HepG2 (cell line): Measurements from ENCODE around the gene HYDIN. TPM values are rescaled to one million over a fixed set of nuclear protein-coding genes. Genes with fewer than 3 reads are reported as not detected.

Source experiments
- BCL6 ChIP-seq: IDR thresholded peaks from 2 replicates; pipeline ENCODE4 v1.6.1; 2016; ENCODE audit warnings: missing genetic modification reagents, missing compliant biosample characterization
- DPF2 ChIP-seq: sonication (generic); formaldehyde crosslinking; IDR thresholded peaks from 2 replicates; pipeline ENCODE4 v1.4.0; 2020; ENCODE audit warnings: mild to moderate bottlenecking, low read depth, missing genetic modification reagents, borderline replicate concordance
- GMEB1 ChIP-seq: sonication (generic); formaldehyde crosslinking; IDR thresholded peaks from 2 replicates; pipeline ENCODE4 v1.5.1; 2020; ENCODE audit warnings: missing genetic modification reagents, mild to moderate bottlenecking, borderline replicate concordance
- HDAC1 ChIP-seq: sonication (generic); formaldehyde crosslinking; IDR thresholded peaks from 2 replicates; pipeline ENCODE4 v1.5.1; 2020; ENCODE audit warnings: mild to moderate bottlenecking, missing genetic modification reagents
- HMGXB4 ChIP-seq, 2 experiments: sonication (generic) in 1 of 2; formaldehyde crosslinking in 1 of 2; IDR thresholded peaks; 2 replicates each; pipeline versions ENCODE4 v1.4.0 to v1.6.1; 2018 to 2020; ENCODE audit warnings: missing genetic modification reagents in 2 of 2, borderline replicate concordance in 1 of 2, low read depth in 1 of 2, mild to moderate bottlenecking in 1 of 2, missing biosample characterization in 1 of 2
- HOXA3 ChIP-seq: sonication (generic); formaldehyde crosslinking; IDR thresholded peaks from 2 replicates; pipeline ENCODE4 v1.5.0; 2020; ENCODE audit warnings: missing genetic modification reagents
- MED1 ChIP-seq: sonication (generic); formaldehyde crosslinking; IDR thresholded peaks from 2 replicates; pipeline ENCODE4 v1.4.0; 2020; ENCODE audit warnings: missing genetic modification reagents
- NRL ChIP-seq: sonication (generic); formaldehyde crosslinking; IDR thresholded peaks from 2 replicates; pipeline ENCODE4 v1.5.0; 2020; ENCODE audit warnings: missing genetic modification reagents, mild to moderate bottlenecking, moderate library complexity, borderline replicate concordance
- PAF1 ChIP-seq: IDR thresholded peaks from 2 replicates; pipeline ENCODE4 v1.6.1; 2016; ENCODE audit warnings: missing genetic modification reagents, missing compliant biosample characterization
- POGK ChIP-seq: sonication (generic); formaldehyde crosslinking; conservative IDR thresholded peaks from 2 replicates; pipeline ENCODE4 v1.8.0; 2022; ENCODE audit warnings: mild to moderate bottlenecking, moderate library complexity, missing genetic modification reagents
- POLR2A ChIP-seq, 2 experiments: IDR thresholded peaks; 2 replicates each; pipeline ENCODE4 v1.6.1; 2011; ENCODE audit warnings: low read depth in 2 of 2, low read length in 2 of 2, mild to moderate bottlenecking in 1 of 2, moderate library complexity in 1 of 2; ENCODE audit not compliant: insufficient read depth in 1 of 2
- PRPF4 ChIP-seq: fragments of 200-400 bp; formaldehyde crosslinking; IDR thresholded peaks from 2 replicates; pipeline ENCODE4 v1.6.1; 2016; ENCODE audit warnings: low read length, low read depth; ENCODE audit not compliant: poor library complexity, severe bottlenecking
- SAFB2 ChIP-seq: sonication (generic); formaldehyde crosslinking; IDR thresholded peaks from 2 replicates; pipeline ENCODE4 v1.5.1; 2020; ENCODE audit warnings: missing genetic modification reagents, low read depth, mild to moderate bottlenecking, borderline replicate concordance
- SIX1 ChIP-seq: sonication (generic); formaldehyde crosslinking; IDR thresholded peaks from 2 replicates; pipeline ENCODE4 v1.4.0; 2020; ENCODE audit warnings: missing genetic modification reagents, borderline replicate concordance
- SIX4 ChIP-seq: sonication (generic); formaldehyde crosslinking; IDR thresholded peaks from 2 replicates; pipeline ENCODE4 v1.4.0; 2020; ENCODE audit warnings: missing genetic modification reagents
- ZNF3 ChIP-seq: IDR thresholded peaks from 2 replicates; pipeline ENCODE4 v1.7.0; 2017; ENCODE audit warnings: inconsistent platforms
- ZNF556 ChIP-seq: sonication (generic); formaldehyde crosslinking; IDR thresholded peaks from 2 replicates; pipeline ENCODE4 v1.4.0; 2020; ENCODE audit warnings: mild to moderate bottlenecking, missing genetic modification reagents, borderline replicate concordance
- ZNF687 ChIP-seq: sonication (generic); formaldehyde crosslinking; IDR thresholded peaks from 2 replicates; pipeline ENCODE4 v1.5.1; 2020; ENCODE audit warnings: mild to moderate bottlenecking, missing genetic modification reagents, moderate library complexity
- ZNF768 ChIP-seq: sonication (generic); formaldehyde crosslinking; IDR thresholded peaks from 2 replicates; pipeline ENCODE4 v1.4.0; 2020; ENCODE audit warnings: missing genetic modification reagents
- ZNF891 ChIP-seq: sonication (generic); formaldehyde crosslinking; IDR thresholded peaks from 2 replicates; pipeline ENCODE4 v1.5.0; 2020; ENCODE audit warnings: mild to moderate bottlenecking, missing genetic modification reagents
- polyA plus RNA-seq, 8 experiments: library from polyadenylated mRNA; depleted of rRNA in 3 of 8; stranded (reverse) in 7 of 8; unstranded in 1 of 8; fragments of >200 nt; fragmentation: Illumina TruSeq in 4 of 8; extraction: Trizol in 4 of 8; gene quantifications; 2 replicates each; pipeline versions ENCODE4 v1.2.1 to v1.2.3, GENCODE V29; 2011 to 2016; ENCODE audit warnings: low read depth in 4 of 8, missing spikeins in 1 of 8, mixed read lengths in 1 of 8; ENCODE audit not compliant: insufficient read depth in 1 of 8
- total RNA-seq, 5 experiments: library from RNA; depleted of rRNA; stranded (reverse); fragments of >200 nt; fragmentation: Illumina TruSeq; extraction: Trizol; gene quantifications; 2 replicates each; pipeline ENCODE4 v1.2.3, GENCODE V29; 2016; ENCODE audit warnings: low read depth in 1 of 5

Gene HYDIN
- total and polyA plus RNA-seq, 2 of the 13 experiments (the other 11 are each of a cell fraction or from before 2014, with no cell fraction given) = not detected

- TF ChIP-seq MED1 (peak; percentile 44; the same call in 1 of the 2 replicates), ZNF891 (CRISPR knock-in tag) (peak; percentile 68; the same call in 1 of the 2 replicates), DPF2 (CRISPR knock-in tag) (peak; percentile 28; the same call in 1 of the 2 replicates), SIX1 (CRISPR knock-in tag) (peak; percentile 100), HMGXB4 (CRISPR knock-in tag; IDR thresholded peaks at IDR 0.05; ENCODE audit: borderline replicate concordance in 1 of 2, low read depth in 1 of 2) (peak; percentile 88 to 93), HDAC1 (peak; percentile 49; the same call in 1 of the 2 replicates), SIX4 (CRISPR knock-in tag) (peak; percentile 100), GMEB1 (0 out of 2 replicates have a peak, but pooled peaks have one; percentile 18), PRPF4 (peak; percentile 24), ZNF556 (CRISPR knock-in tag) (0 out of 2 replicates have a peak, but pooled peaks have one; percentile 75), NRL (CRISPR knock-in tag) (peak; percentile 38; the same call in 1 of the 2 replicates), POGK (CRISPR knock-in tag) (0 out of 2 replicates have a peak, but pooled peaks have one; percentile 44), BCL6 (0 out of 2 replicates have a peak, but pooled peaks have one; percentile 6), ZNF768 (CRISPR knock-in tag) (peak; percentile 86), PAF1 (CRISPR knock-in tag) (0 out of 2 replicates have a peak, but pooled peaks have one; percentile 78), HOXA3 (CRISPR knock-in tag) (peak; percentile 58; the same call in 1 of the 2 replicates), ZNF687 (CRISPR knock-in tag) (peak; percentile 50), SAFB2 (CRISPR knock-in tag) (0 out of 2 replicates have a peak, but pooled peaks have one; percentile 25), POLR2A (IDR thresholded peaks at IDR 0.05; ENCODE audit: insufficient read depth in 1 of 2, low read depth in 2 of 2, low read length in 2 of 2) (peak in 1 of 2 experiments; percentile 52; a peak in 2 of 4 replicates), ZNF3 (CRISPR knock-in tag) (no peak)
Observed at GRCh38 chr16:70778901-70779309, 451.6 kb downstream of the HYDIN start (continued).
